H1 (cell line): ENCODE results near the gene TRNAU1AP. TPM values are rescaled to one million over a fixed set of nuclear protein-coding genes. Genes with fewer than 3 reads are reported as not detected.
"Not testable (repeated sequence)": the region's sequence is repeated elsewhere in the genome, so short reads cannot be mapped to it uniquely, and the experiment has no call there.

ENCODE experiments used
- CTCF ChIA-PET: fragments of 300-600 bp; sonication (Branson Sonifier 250); formaldehyde crosslinking; loops from one replicate; lab custom pipeline; 2021; ENCODE audit not compliant: partially characterized antibody; lab: Charles Lee
- POLR2A ChIA-PET: fragments of 300-600 bp; sonication (Branson Sonifier 250); formaldehyde crosslinking; loops from one replicate; lab custom pipeline; 2021; ENCODE audit warnings: inconsistent platforms; ENCODE audit not compliant: partially characterized antibody; lab: Charles Lee
- DNase-seq, 2 experiments: peaks; one replicate each; pipeline versions ENCODE4 v3.0.0 to v3.0.0-alpha.2; 2010 to 2022; ENCODE audit warnings: low spot score in 2 of 2, low read depth in 1 of 2, mixed read lengths in 1 of 2
- FAIRE-seq: peaks from 2 replicates; lab custom pipeline; 2011; peaks lifted over from hg19 to GRCh38; lab: Jason Lieb, UNC
- H2AFZ ChIP-seq: 2 replicates; pipeline ENCODE4 v1.8.1; 2012; ENCODE audit warnings: low read length, inconsistent platforms
- H2AK5ac ChIP-seq: 2 replicates; pipeline ENCODE4 v1.6.1; 2013; ENCODE audit warnings: low read depth, low read length
- H2BK120ac ChIP-seq: replicated peaks from 2 replicates; pipeline ENCODE3; 2013; ENCODE audit warnings: low read depth, low read length, inconsistent platforms
- H2BK12ac ChIP-seq: 2 replicates; pipeline ENCODE4 v1.6.1; 2013; ENCODE audit warnings: low read depth, low read length
- H2BK15ac ChIP-seq: 2 replicates; pipeline ENCODE4 v1.6.1; 2013; ENCODE audit warnings: low read length
- H2BK20ac ChIP-seq: 2 replicates; pipeline ENCODE4 v1.6.1; 2013; ENCODE audit warnings: low read length
- H2BK5ac ChIP-seq: 2 replicates; pipeline ENCODE4 v1.6.1; 2013; ENCODE audit warnings: low read depth, low read length
- H3K14ac ChIP-seq: 2 replicates; pipeline ENCODE4 v1.6.1; 2013; ENCODE audit warnings: inconsistent platforms; ENCODE audit not compliant: insufficient read length
- H3K18ac ChIP-seq: 2 replicates; pipeline ENCODE4 v1.6.1; 2013; ENCODE audit warnings: low read length; ENCODE audit errors: extremely low read depth
- H3K23ac ChIP-seq: 2 replicates; pipeline ENCODE4 v1.6.1; 2013; ENCODE audit warnings: inconsistent platforms; ENCODE audit not compliant: insufficient read length
- H3K23me2 ChIP-seq: 2 replicates; pipeline ENCODE4 v1.6.1; 2013; ENCODE audit warnings: low read depth, low read length
- H3K27ac ChIP-seq: 2 replicates; pipeline ENCODE4 v1.6.1; 2011; ENCODE audit warnings: low read depth, low read length, inconsistent platforms
- H3K27me3 ChIP-seq, 4 experiments: replicated peaks in 1 of 4; 1 replicate in 1 of 4; 2 replicates in 3 of 4; pipeline versions ENCODE4 v1.6.1 to v1.8.1; 2011 to 2013; ENCODE audit warnings: low read length in 3 of 4, mild to moderate bottlenecking in 3 of 4, inconsistent platforms in 2 of 4, mixed read lengths in 2 of 4, moderate library complexity in 1 of 4; ENCODE audit not compliant: control insufficient read depth in 3 of 4, insufficient read depth in 3 of 4; ENCODE audit errors: extremely low read depth in 1 of 4
- H3K36me3 ChIP-seq, 4 experiments: 2 replicates each; pipeline versions ENCODE4 v1.6.1 to v1.8.1; 2011 to 2013; ENCODE audit warnings: mild to moderate bottlenecking in 4 of 4, low read length in 3 of 4, moderate library complexity in 2 of 4, control low read depth in 1 of 4, inconsistent platforms in 1 of 4; ENCODE audit not compliant: insufficient read depth in 4 of 4, control insufficient read depth in 2 of 4
- H3K4ac ChIP-seq: replicated peaks from 2 replicates; pipeline ENCODE3; 2013; ENCODE audit warnings: low read length, low read depth, mixed read lengths, inconsistent platforms; ENCODE audit not compliant: insufficient read length
- H3K4me1 ChIP-seq, 4 experiments: replicated peaks in 1 of 4; 1 replicate in 1 of 4; 2 replicates in 3 of 4; pipeline versions ENCODE4 v1.6.1 to v1.8.1; 2011 to 2013; ENCODE audit warnings: low read length in 3 of 4, inconsistent platforms in 2 of 4, mixed read lengths in 1 of 4; ENCODE audit not compliant: insufficient read depth in 4 of 4, control insufficient read depth in 3 of 4
- H3K4me2 ChIP-seq, 2 experiments: 2 replicates each; pipeline versions ENCODE4 v1.6.1 to v1.8.1; 2011 to 2013; ENCODE audit warnings: low read depth in 2 of 2, low read length in 2 of 2, control low read depth in 1 of 2, inconsistent platforms in 1 of 2, mild to moderate bottlenecking in 1 of 2; ENCODE audit not compliant: insufficient read depth in 1 of 2
- H3K4me3 ChIP-seq, 4 experiments: fragments of 200-600, 300-600 bp in 1 of 4; sonication (generic), shearing (Covaris generic), sonication (Bioruptor Twin) in 1 of 4; 2 replicates each; pipeline versions ENCODE4 v1.5.1 to v1.8.1; 2011 to 2016; ENCODE audit warnings: low read length in 4 of 4, low read depth in 3 of 4, control low read depth in 2 of 4, inconsistent platforms in 2 of 4, mild to moderate bottlenecking in 2 of 4, mixed read lengths in 1 of 4, moderate library complexity in 1 of 4; ENCODE audit not compliant: insufficient read depth in 2 of 4; ENCODE audit errors: extremely low read depth in 1 of 4
- H3K56ac ChIP-seq: replicated peaks from 2 replicates; pipeline ENCODE3; 2013; ENCODE audit warnings: low read depth, mild to moderate bottlenecking, mixed read lengths, low read length, inconsistent platforms; ENCODE audit not compliant: insufficient read length
- H3K79me1 ChIP-seq: 2 replicates; pipeline ENCODE4 v1.6.1; 2013; ENCODE audit warnings: low read depth, low read length, control low read depth
- H3K79me2 ChIP-seq, 2 experiments: 2 replicates each; pipeline versions ENCODE4 v1.6.1 to v1.8.1; 2012 to 2013; ENCODE audit warnings: low read length in 2 of 2, mild to moderate bottlenecking in 2 of 2, inconsistent platforms in 1 of 2; ENCODE audit not compliant: insufficient read depth in 2 of 2, control insufficient read depth in 1 of 2
- H3K9ac ChIP-seq, 4 experiments: replicated peaks in 1 of 4; 1 replicate in 1 of 4; 2 replicates in 3 of 4; pipeline versions ENCODE4 v1.6.1 to v1.8.1; 2011 to 2013; ENCODE audit warnings: low read depth in 3 of 4, low read length in 3 of 4, control low read depth in 2 of 4, mild to moderate bottlenecking in 2 of 4, moderate library complexity in 2 of 4, inconsistent platforms in 1 of 4; ENCODE audit errors: extremely low read depth in 1 of 4
- H3K9me3 ChIP-seq, 2 experiments: 2 replicates each; pipeline versions ENCODE4 v1.6.1 to v1.8.1; 2012 to 2013; ENCODE audit warnings: mild to moderate bottlenecking in 2 of 2, moderate library complexity in 2 of 2, control low read depth in 1 of 2, inconsistent platforms in 1 of 2, low read depth in 1 of 2, low read length in 1 of 2, mixed read lengths in 1 of 2; ENCODE audit not compliant: insufficient read depth in 2 of 2
- H4K20me1 ChIP-seq, 2 experiments: replicated peaks in 1 of 2; 2 replicates each; pipeline versions ENCODE3 to v1.8.1; 2011 to 2013; ENCODE audit warnings: inconsistent platforms in 2 of 2, low read length in 2 of 2, mild to moderate bottlenecking in 1 of 2; ENCODE audit not compliant: insufficient read depth in 2 of 2, control insufficient read depth in 1 of 2
- H4K5ac ChIP-seq: 2 replicates; pipeline ENCODE4 v1.6.1; 2013; ENCODE audit warnings: low read length, low read depth, mixed read lengths, inconsistent platforms; ENCODE audit not compliant: insufficient read length
- H4K8ac ChIP-seq: 2 replicates; pipeline ENCODE4 v1.8.0; 2013; ENCODE audit warnings: mild to moderate bottlenecking, moderate library complexity, low read length, inconsistent platforms; ENCODE audit not compliant: insufficient read depth; ENCODE audit errors: extremely low read depth
- H4K91ac ChIP-seq: replicated peaks from 2 replicates; pipeline ENCODE3; 2013; ENCODE audit warnings: low read length, mixed read lengths, inconsistent platforms; ENCODE audit not compliant: insufficient read length
- WGBS, 2 experiments: shearing (Covaris generic) in 1 of 2; methylation state at CpG; one replicate each; pipeline versions ENCODE4 v1.1.6 to v1.1.7; 2013 to 2015; ENCODE audit warnings: low lambda C conversion rate in 2 of 2, mixed read lengths in 2 of 2, inconsistent platforms in 1 of 2, low coverage in 1 of 2, missing lambda C conversion rate in 1 of 2; ENCODE audit not compliant: insufficient replicate concordance in 2 of 2, insufficient coverage in 1 of 2, insufficient read length in 1 of 2; ENCODE audit errors: extremely low coverage in 1 of 2, missing lambda C conversion rate in 1 of 2; 5-methylcytosine and 5-hydroxymethylcytosine counted together
- polyA plus RNA-seq, 7 experiments: library from polyadenylated mRNA; depleted of rRNA in 3 of 7; stranded (reverse) in 5 of 7; unstranded in 2 of 7; fragments of >200 nt in 5 of 7; fragments of 200-250 nt in 2 of 7; gene quantifications; 1 replicate in 5 of 7; 2 replicates in 1 of 7; 4 replicates in 1 of 7; pipeline versions ENCODE4 v1.2.1 to v1.2.3, GENCODE V29; 2011 to 2013; ENCODE audit warnings: missing spikeins in 2 of 7, mixed read lengths in 2 of 7
- total RNA-seq: library from RNA; stranded (reverse); fragmentation: NEBNext Ultra II Directional; extraction: Animal tissue kit (Norgen Biotek cat#: 25700); gene quantifications from 2 replicates; pipeline ENCODE4 v1.2.1, GENCODE V29; 2021

Gene TRNAU1AP
- total and polyA plus RNA-seq, 2 of the 8 experiments (the other 6 are each of a cell fraction or from before 2014, with no cell fraction given), result 35.2 to 37.1 TPM

DNA sequence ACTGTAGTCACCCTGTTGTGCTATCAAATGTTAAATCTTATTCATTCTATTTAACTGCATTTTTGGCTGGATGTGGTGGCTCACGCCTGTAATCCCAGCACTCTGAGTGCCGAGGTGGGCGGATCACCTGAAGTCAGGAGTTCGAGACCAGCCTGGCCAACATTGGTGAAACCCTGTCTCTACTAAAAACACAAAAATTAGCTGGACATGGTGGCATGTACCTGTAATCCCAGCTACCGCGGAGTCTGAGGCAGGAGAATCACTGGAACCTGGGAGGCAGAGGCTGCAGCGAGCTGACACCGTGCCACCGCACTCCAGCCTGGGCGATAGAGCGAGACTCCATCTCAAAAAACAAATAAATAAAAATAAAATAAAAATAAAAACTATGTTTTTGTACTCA, 43.4 kb downstream of the TRNAU1AP start:
- not testable (repeated sequence) for H3K23me2 ChIP-seq, H2AFZ ChIP-seq, H3K4me3 ChIP-seq, H3K23ac ChIP-seq, H2BK20ac ChIP-seq, H3K79me2 ChIP-seq, H2BK120ac ChIP-seq, H3K4me2 ChIP-seq, H3K4ac ChIP-seq, DNase-seq, H4K20me1 ChIP-seq, H3K14ac ChIP-seq, H4K91ac ChIP-seq, FAIRE-seq, H3K9ac ChIP-seq, H2BK12ac ChIP-seq, H3K27ac ChIP-seq, H3K36me3 ChIP-seq, H3K18ac ChIP-seq, H3K79me1 ChIP-seq, H4K8ac ChIP-seq, H3K27me3 ChIP-seq, H4K5ac ChIP-seq, H2BK5ac ChIP-seq, H3K9me3 ChIP-seq, H2BK15ac ChIP-seq, H2AK5ac ChIP-seq, H3K56ac ChIP-seq
- ChIA-PET POLR2A (interaction anchor here (17.3 to 21.8 kb wide), 2 partner anchors 17 to 83 kb away, joined by 301 to 473 read pairs; partner anchors contain the start of gene RCC1), CTCF (interaction anchor here (0.6 to 1.6 kb wide), 5 partner anchors 8 to 1101 kb away, joined by 3 to 5 read pairs (median 3); no protein-coding TSS in a partner anchor)
- peaks cover 9 to 18% (median 14%) of the 10 kb centered on the region in 4 experiments for H3K4me1 ChIP-seq
- 94% methylated on average over 11 of the region's 11 CpGs; no CpG with 5 or more reads in 1 of the 2 experiments for WGBS, 2 experiments
